Neuronal stem cell (in vitro differentiated cells): ENCODE results near the gene SNX32.
A peak's percentile ranks its signal among the peaks of the same experiment; 100 is the strongest.

ENCODE experiments used
- DNase-seq: peaks from one replicate; pipeline ENCODE4 v3.0.0-alpha.2; 2013; ENCODE audit warnings: low spot score
- H2AFZ ChIP-seq: one replicate; pipeline ENCODE4 v1.6.1; 2013; ENCODE audit warnings: mild to moderate bottlenecking, low read length, inconsistent platforms
- H2AK5ac ChIP-seq: 2 replicates; pipeline ENCODE4 v1.6.1; 2013; ENCODE audit warnings: low read depth, mild to moderate bottlenecking, inconsistent platforms, low read length, moderate library complexity, mixed read lengths
- H2BK120ac ChIP-seq: 2 replicates; pipeline ENCODE4 v1.6.1; 2013; ENCODE audit warnings: low read depth, mild to moderate bottlenecking, inconsistent platforms, low read length, moderate library complexity, mixed read lengths
- H2BK12ac ChIP-seq: one replicate; pipeline ENCODE4 v1.6.1; 2013; ENCODE audit warnings: low read length, inconsistent platforms
- H2BK15ac ChIP-seq: 2 replicates; pipeline ENCODE4 v1.6.1; 2013; ENCODE audit warnings: mild to moderate bottlenecking, low read length, inconsistent platforms, mixed read lengths
- H2BK5ac ChIP-seq: one replicate; pipeline ENCODE4 v1.6.1; 2013; ENCODE audit warnings: inconsistent platforms, mild to moderate bottlenecking, low read length, moderate library complexity
- H3K14ac ChIP-seq: one replicate; pipeline ENCODE4 v1.6.1; 2013; ENCODE audit warnings: low read length, inconsistent platforms
- H3K18ac ChIP-seq: 2 replicates; pipeline ENCODE4 v1.6.1; 2013; ENCODE audit warnings: low read length, inconsistent platforms
- H3K23ac ChIP-seq: 2 replicates; pipeline ENCODE4 v1.6.1; 2013; ENCODE audit warnings: low read depth, mild to moderate bottlenecking, mixed read lengths, low read length, inconsistent platforms; ENCODE audit not compliant: poor library complexity
- H3K27ac ChIP-seq: replicated peaks from 3 replicates; pipeline ENCODE4 v1.5.1; 2013; ENCODE audit warnings: low read length, inconsistent platforms
- H3K27me3 ChIP-seq, 3 experiments: 2 replicates each; pipeline ENCODE4 v1.6.1; 2013; ENCODE audit warnings: low read length in 3 of 3, mild to moderate bottlenecking in 2 of 3, inconsistent platforms in 1 of 3, low read depth in 1 of 3, mixed read lengths in 1 of 3, moderate library complexity in 1 of 3; ENCODE audit not compliant: control insufficient read depth in 3 of 3, insufficient read depth in 3 of 3
- H3K36me3 ChIP-seq, 2 donors: replicated peaks in 1 of 2; 2 replicates each; pipeline ENCODE4 v1.6.1; 2013; ENCODE audit warnings: low read length in 2 of 2; ENCODE audit not compliant: control insufficient read depth in 2 of 2, insufficient read depth in 2 of 2
- H3K4ac ChIP-seq: 2 replicates; pipeline ENCODE4 v1.6.1; 2013; ENCODE audit warnings: inconsistent platforms, mild to moderate bottlenecking, low read length, moderate library complexity
- H3K4me1 ChIP-seq, 2 donors: 1 replicate in 1 of 2; 2 replicates in 1 of 2; pipeline ENCODE4 v1.6.1; 2013; ENCODE audit warnings: low read length in 2 of 2, low read depth in 1 of 2; ENCODE audit not compliant: control insufficient read depth in 2 of 2, insufficient read depth in 1 of 2
- H3K4me2 ChIP-seq: one replicate; pipeline ENCODE4 v1.6.1; 2013; ENCODE audit warnings: mild to moderate bottlenecking, low read length, inconsistent platforms; ENCODE audit not compliant: insufficient read depth, poor library complexity, severe bottlenecking
- H3K4me3 ChIP-seq, 2 donors: 2 replicates each; pipeline ENCODE4 v1.5.1; 2013; ENCODE audit warnings: low read length in 2 of 2, mild to moderate bottlenecking in 2 of 2, inconsistent platforms in 1 of 2, moderate library complexity in 1 of 2
- H3K79me1 ChIP-seq: one replicate; pipeline ENCODE4 v1.6.1; 2013; ENCODE audit warnings: low read depth, mild to moderate bottlenecking, inconsistent platforms, low read length, moderate library complexity
- H3K9ac ChIP-seq: one replicate; pipeline ENCODE4 v1.6.1; 2013; ENCODE audit warnings: mild to moderate bottlenecking, low read depth, low read length, inconsistent platforms; ENCODE audit not compliant: poor library complexity
- H3K9me3 ChIP-seq, 2 donors: replicated peaks in 1 of 2; 2 replicates each; pipeline versions ENCODE3 to v1.6.1; 2013; ENCODE audit warnings: low read length in 2 of 2, mild to moderate bottlenecking in 2 of 2, inconsistent platforms in 1 of 2, low read depth in 1 of 2, mixed read lengths in 1 of 2, moderate library complexity in 1 of 2; ENCODE audit not compliant: control insufficient read depth in 2 of 2, insufficient read depth in 1 of 2
- H4K8ac ChIP-seq: one replicate; pipeline ENCODE4 v1.6.1; 2013; ENCODE audit warnings: low read depth, mild to moderate bottlenecking, inconsistent platforms, low read length, moderate library complexity
- H4K91ac ChIP-seq: one replicate; pipeline ENCODE4 v1.6.1; 2013; ENCODE audit warnings: low read length, low read depth, mild to moderate bottlenecking, inconsistent platforms; ENCODE audit not compliant: poor library complexity
- WGBS, 2 donors: extraction: QIAGEN DNeasy Blood & Tissue Kit; methylation state at CpG; one replicate each; pipeline ENCODE4 v1.1.7; 2013; ENCODE audit warnings: missing lambda C conversion rate in 2 of 2, mixed read lengths in 1 of 2; ENCODE audit not compliant: insufficient read length in 2 of 2, insufficient replicate concordance in 1 of 2; ENCODE audit errors: extremely low coverage in 2 of 2; 5-methylcytosine and 5-hydroxymethylcytosine counted together

The SNX32 gene

GRCh38 chr11:65857500-65857852 is 23.7 kb downstream of the SNX32 start:
- DNase-seq = no peak
- H3K4ac ChIP-seq = peak overlapping the region; percentile 68
- H3K9ac ChIP-seq = peak overlapping the region; percentile 100
- H3K36me3 ChIP-seq = peaks cover 46 to 55% of the 10 kb centered on the region in 2 donors
- H3K79me1 ChIP-seq = peaks cover 37% of the 10 kb centered on the region
- no peak overlapping the region for H2BK12ac ChIP-seq
- no peak overlapping the region for H2BK120ac ChIP-seq
- peak overlapping the region; percentile 95 for H3K27ac ChIP-seq
- no peak overlapping the region for H2AFZ ChIP-seq
- H3K18ac ChIP-seq = peak overlapping the region; percentile 98
- no peaks in the 10 kb centered on the region for H3K27me3 ChIP-seq
- H3K14ac ChIP-seq = peak overlapping the region; percentile 92
- peak overlapping the region; percentile 72 for H3K4me2 ChIP-seq
- no peak overlapping the region for H4K8ac ChIP-seq
- H2BK5ac ChIP-seq = peak overlapping the region; percentile 79
- peaks cover 0 to 2% of the 10 kb centered on the region in 2 donors for H3K9me3 ChIP-seq
- peaks cover 8 to 17% of the 10 kb centered on the region in 2 donors for H3K4me1 ChIP-seq
- peak overlapping the region; percentile 83 to 98 for H3K4me3 ChIP-seq
- no peak overlapping the region for H4K91ac ChIP-seq
- peak overlapping the region; percentile 96 for H2AK5ac ChIP-seq
- no CpG with 5 or more reads among the region's 49 CpGs for WGBS, 2 donors
- H2BK15ac ChIP-seq = peak overlapping the region; percentile 50
- peak overlapping the region; percentile 100 for H3K23ac ChIP-seq

DNA sequence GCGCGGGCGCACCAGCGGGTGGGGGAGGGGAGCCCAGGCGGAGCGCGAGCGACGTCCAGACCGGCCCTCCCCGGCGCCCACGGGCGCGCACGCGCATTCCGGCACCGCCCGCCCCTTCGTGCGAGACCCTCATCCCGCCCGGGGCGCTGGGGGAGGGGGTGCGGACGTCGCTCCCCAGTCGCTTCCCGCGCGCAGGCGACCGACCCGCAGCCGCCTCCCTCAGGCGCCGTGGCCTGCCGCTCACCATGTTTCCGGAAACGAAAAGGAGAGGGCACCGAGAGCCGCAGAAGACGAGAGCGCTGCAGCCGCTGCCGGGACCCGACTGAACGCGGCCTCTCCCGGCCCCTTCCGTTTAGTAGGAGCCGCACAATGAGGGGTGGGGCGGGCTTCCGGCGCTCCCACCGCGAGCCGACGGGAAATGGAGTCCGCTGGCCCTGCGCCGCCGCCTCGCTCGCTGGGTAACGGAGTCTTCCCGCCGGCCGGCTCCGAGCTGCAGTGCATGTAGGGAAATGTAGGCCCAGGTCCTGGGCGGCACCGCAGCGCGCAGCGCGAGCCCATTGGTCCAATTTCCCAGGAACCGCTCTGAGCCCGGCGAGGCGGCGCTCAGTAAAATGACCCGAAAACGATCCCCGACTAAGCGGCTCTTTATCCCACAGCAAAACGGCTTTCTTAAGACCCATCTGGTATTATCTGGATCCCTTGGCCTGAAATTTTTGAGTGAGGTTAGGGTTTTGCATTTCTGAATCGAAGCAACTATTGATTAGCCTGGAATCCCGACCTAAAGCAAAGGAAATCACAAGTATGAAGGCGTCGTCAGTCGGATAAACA is 24.3 kb downstream of the SNX32 start, which contains the start of gene CFL1:
TSS of gene CFL1 (minus strand) at position 328 of the 828 bp plus-strand sequence. CDS start at position 247, 81 bp downstream.
- Histone ChIP-seq H2BK5ac (peak within 1 kb of the TSS; percentile 79), H3K9ac (peak within 1 kb of the TSS; percentile 100), H4K91ac (no peak within 1 kb of the TSS), H4K8ac (no peak within 1 kb of the TSS), H2BK15ac (peak within 1 kb of the TSS; percentile 50), H3K4me2 (peak within 1 kb of the TSS; percentile 97), H3K4ac (peak within 1 kb of the TSS; percentile 68), H3K23ac (peak within 1 kb of the TSS; percentile 100), H3K14ac (peak within 1 kb of the TSS; percentile 92), H3K4me1 (peaks cover 8 to 17% of the 10 kb centered on the region in 2 donors), H3K27ac (peak within 1 kb of the TSS; percentile 95), H2AK5ac (peak within 1 kb of the TSS; percentile 96), H3K9me3 (peaks cover 0 to under 1% of the 10 kb centered on the region in 2 donors), H2BK120ac (no peak within 1 kb of the TSS), H3K27me3 (no peaks in the 10 kb centered on the region), H3K18ac (peak within 1 kb of the TSS; percentile 98), H2AFZ (peak within 1 kb of the TSS; percentile 63), H3K4me3 (peak within 1 kb of the TSS; percentile 83 to 98), H3K36me3 (peaks cover 48 to 55% of the 10 kb centered on the region in 2 donors), H3K79me1 (peaks cover 37% of the 10 kb centered on the region), H2BK12ac (no peak within 1 kb of the TSS)
- WGBS, 2 donors = no CpG with 5 or more reads among the region's 92 CpGs
- DNase-seq = peak; percentile 97

DNA sequence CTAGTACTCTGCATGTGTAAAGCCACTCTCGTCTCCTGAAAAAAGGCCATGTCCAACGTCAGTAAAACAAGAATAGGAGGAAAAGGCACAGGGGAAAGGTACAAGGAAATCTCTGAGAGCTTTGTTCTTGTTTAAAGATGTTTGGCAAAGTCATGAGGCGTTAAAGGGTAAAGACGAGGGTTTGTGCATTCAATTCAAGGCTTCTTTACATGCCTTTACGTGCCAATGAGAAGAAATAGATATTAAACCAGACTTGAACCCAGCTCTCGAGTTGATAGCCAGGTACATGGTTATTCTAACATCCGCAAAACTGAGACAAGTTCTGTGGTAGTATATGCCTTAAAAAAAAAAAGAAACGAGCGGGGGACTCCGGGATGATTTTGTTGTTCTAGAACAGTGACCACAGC is 24.9 kb downstream of the SNX32 start:
- H2BK120ac ChIP-seq = no peak overlapping the region
- H3K4me1 ChIP-seq = peaks cover 8 to 17% of the 10 kb centered on the region in 2 donors

More for the DNA sequence above, 24.9 kb downstream of the SNX32 start:
- no peak overlapping the region for H3K4ac ChIP-seq
- no peak overlapping the region for H2BK5ac ChIP-seq
- no peaks in the 10 kb centered on the region for H3K9me3 ChIP-seq
- no peak overlapping the region for H4K91ac ChIP-seq
- peak overlapping the region; percentile 54 to 83 for H3K4me3 ChIP-seq
- peaks cover 49 to 55% of the 10 kb centered on the region in 2 donors for H3K36me3 ChIP-seq
- no peaks in the 10 kb centered on the region for H3K27me3 ChIP-seq
- H3K27ac ChIP-seq = peak overlapping the region; percentile 82
- peaks cover 41% of the 10 kb centered on the region for H3K79me1 ChIP-seq
- peak overlapping the region; percentile 63 for H2AFZ ChIP-seq
- H3K18ac ChIP-seq = no peak overlapping the region
- no CpG with 5 or more reads among the region's 10 CpGs for WGBS, 2 donors
- no peak overlapping the region for H3K23ac ChIP-seq
- no peak for DNase-seq
- no peak overlapping the region for H3K9ac ChIP-seq
- no peak overlapping the region for H2BK15ac ChIP-seq
- peak overlapping the region; percentile 97 for H3K4me2 ChIP-seq
- H2AK5ac ChIP-seq = no peak overlapping the region
- no peak overlapping the region for H3K14ac ChIP-seq
- H2BK12ac ChIP-seq = no peak overlapping the region
- no peak overlapping the region for H4K8ac ChIP-seq
